ENCODE results near the gene MYBBP1A.
"Not testable (repeated sequence)": the region's sequence is repeated elsewhere in the genome, so short reads cannot be mapped to it uniquely, and the experiment has no call there.

Gene MYBBP1A

DNA sequence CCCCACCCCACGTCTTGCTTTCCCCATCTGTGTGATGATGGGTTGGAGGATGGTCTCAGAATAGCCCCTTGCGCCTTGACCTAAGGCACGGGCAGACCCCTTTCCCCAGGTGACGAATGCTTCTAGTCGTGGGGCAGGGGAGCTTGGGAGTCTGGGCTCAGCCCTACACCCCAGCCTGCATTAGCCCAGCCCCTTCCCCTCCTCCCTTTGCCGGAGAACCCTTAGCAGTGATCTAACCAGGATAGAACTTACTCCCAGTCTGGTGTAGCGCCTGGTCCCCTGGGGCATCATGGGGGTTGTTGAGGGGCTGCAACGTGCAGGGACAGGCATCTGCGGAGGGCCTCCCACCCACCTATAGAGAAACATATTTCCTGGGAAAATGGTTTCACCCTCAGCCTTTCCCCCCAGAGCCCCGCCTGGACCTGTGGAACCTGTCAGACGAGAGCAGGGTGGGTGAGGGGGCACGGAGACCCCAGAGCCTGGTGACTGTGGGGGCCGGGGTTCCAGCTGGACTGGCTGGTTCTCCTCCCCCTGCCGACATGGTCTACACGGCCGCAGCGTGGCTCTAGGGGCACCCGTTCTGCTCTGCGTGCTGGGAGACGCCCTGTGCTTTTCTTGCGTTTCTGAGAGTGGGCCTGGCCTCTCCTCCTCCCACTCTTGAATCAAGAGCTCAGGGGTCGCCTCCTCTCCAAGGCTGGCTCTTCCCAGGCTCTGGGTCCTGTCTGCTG lies 33.9 kb upstream of the MYBBP1A start:
- DNase-seq (ENCODE audit: insufficient read length, low spot score), result no peak
- FAIRE-seq, result no peak

GRCh38 chr17:4588391-4588790 lies 33.2 kb upstream of the MYBBP1A start:
- FAIRE-seq, result no peak
- no peak for DNase-seq (ENCODE audit: insufficient read length, low spot score)

DNA sequence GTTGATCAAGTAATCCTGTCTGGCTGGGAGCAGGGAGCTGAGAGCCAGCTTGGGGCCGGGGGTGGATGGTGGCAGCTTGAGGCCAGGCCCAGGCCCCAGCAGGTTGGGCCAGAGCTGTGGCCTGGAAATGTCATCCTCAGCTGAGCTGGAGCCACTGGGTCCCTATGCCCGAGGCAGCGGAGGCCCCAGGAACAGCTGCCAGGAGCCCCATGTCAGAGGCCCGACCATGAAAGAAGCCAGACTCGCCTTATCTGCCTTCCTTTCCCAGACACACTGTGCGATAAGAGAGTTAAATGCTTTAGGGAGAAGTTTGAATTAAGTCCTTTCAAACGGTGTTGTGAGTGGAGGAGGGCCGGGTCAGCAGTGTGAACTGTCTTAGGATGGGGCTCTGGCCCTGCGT lies 32.6 kb upstream of the MYBBP1A start:
- FAIRE-seq (no peak), DNase-seq (ENCODE audit: insufficient read length, low spot score) (no peak)

- FAIRE-seq (no peak), DNase-seq (ENCODE audit: insufficient read length, low spot score) (no peak)
Measured at GRCh38 chr17:4587195-4587594, 32.0 kb upstream of the MYBBP1A start.

DNA sequence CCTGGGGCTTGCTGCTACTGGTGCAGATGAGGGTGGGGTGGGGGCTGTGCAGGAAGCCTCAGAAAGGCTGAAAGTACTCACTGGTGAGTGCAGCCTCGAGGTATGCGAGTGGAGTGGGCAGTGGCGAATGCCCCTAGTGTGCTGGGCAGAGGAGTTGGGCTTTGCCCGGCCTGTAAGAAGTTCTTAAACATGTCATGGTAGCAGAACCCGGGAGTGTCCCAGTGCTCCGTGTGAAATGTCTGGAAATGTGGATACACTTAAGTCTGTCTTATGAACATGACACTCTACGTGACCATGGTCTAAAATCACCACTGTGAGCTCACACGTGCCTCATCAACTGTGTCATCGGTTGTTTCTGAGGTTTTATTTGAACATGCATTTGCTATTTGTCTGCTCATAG lies 30.9 kb upstream of the MYBBP1A start:
- no peak for FAIRE-seq
- no peak for DNase-seq (ENCODE audit: insufficient read length, low spot score)

DNA sequence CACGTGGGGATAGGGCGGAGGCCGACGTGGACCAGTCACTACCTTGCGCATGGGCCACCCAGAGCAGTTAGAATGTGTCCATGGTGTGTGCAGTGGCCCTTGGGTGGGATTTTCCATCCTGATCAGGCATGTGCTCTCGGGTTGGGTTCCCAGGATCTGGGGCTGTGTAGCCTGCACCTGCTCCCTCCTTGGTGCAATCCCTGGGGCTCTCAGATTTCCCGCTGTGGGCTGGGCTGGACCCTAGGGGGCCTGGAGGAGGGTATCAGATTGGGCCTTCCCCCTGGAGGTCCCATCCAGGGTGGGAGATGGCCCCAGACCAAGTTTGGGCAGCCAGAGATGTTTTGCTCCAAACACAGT lies 30.4 kb upstream of the MYBBP1A start:
- DNase-seq (ENCODE audit: insufficient read length, low spot score) (no peak), FAIRE-seq (no peak)

- DNase-seq (ENCODE audit: insufficient read length, low spot score) (no peak), FAIRE-seq (no peak)
Measured at GRCh38 chr17:4584917-4585637, 29.9 kb upstream of the MYBBP1A start.

DNA sequence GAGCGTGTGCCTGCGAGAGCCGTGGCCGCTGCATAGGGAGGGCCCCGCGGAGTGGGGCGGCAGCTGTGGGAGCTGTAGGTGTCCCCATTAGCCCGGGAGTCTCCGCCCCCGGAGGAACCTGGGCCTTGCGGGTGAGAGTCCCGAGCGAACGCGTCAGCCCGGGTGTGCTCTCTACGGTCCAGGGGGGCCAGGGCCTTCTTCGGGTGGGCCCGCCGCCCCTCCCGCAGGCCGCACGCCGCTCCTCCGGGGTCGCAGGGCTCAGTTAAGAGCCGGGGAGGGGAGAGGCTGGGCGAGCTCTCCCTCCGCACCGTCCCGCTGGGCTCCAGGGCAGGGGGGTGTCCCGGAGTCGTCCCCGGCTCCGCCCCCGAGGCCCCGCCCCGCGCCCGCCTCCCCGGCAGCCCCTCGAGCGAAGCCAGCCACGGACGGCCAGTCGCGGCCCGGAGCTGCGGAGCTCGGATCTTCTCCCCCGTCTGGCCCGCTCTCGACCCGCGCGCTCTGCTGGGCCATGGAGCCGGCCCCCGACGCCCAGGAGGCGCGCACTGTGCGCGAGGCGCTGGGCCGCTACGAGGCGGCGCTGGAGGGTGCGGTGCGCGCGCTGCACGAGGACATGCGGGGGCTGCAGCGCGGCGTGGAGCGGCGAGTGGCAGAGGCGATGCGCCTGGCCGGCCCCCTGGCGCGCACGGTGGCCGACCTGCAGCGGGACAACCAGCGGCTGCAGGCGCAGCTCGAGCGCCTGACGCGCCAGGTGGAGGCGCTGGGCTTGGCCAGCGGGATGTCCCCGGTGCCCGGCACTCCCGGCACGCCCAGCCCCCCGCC lies 29.1 kb upstream of the MYBBP1A start, which contains the start of gene SMTNL2:
SMTNL2 (plus strand) TSS at position 429 of the 816 bp plus-strand sequence; CDS start at position 506, 77 bp downstream.
- DNase-seq (ENCODE audit: insufficient read length, low spot score) (no peak), FAIRE-seq (no peak)

GRCh38 chr17:4583782-4584100 lies 28.6 kb upstream of the MYBBP1A start:
- FAIRE-seq, result no peak
- no peak for DNase-seq (ENCODE audit: insufficient read length, low spot score)

- no peak for DNase-seq (ENCODE audit: insufficient read length, low spot score)
- FAIRE-seq, result no peak
Measured at GRCh38 chr17:4583206-4583605, 28.0 kb upstream of the MYBBP1A start.

DNA sequence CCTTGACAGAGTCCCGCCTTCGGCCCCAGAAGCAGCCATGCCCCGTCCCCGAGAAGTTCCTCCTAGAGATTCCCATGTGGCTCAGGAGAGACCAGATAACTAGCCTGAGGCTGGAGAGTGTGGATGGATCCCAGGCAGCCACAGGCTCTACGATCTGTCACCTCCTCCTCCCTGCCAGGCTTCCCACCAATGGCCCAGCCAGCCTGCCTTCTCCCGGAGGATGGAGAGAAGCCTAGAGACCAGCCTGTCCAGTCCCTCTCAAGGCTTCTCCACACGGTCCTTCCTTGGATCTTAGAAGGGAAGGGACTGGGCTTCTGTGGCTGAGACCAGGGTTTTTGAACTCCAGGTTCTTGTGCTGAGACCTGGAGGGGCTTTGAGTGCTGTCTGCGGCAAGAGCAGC lies 27.5 kb upstream of the MYBBP1A start:
- FAIRE-seq (no peak), DNase-seq (ENCODE audit: insufficient read length, low spot score) (no peak)

- DNase-seq (ENCODE audit: insufficient read length, low spot score) (no peak), FAIRE-seq (no peak)
Measured at GRCh38 chr17:4582101-4582501, 26.9 kb upstream of the MYBBP1A start.

GRCh38 chr17:4580291-4580690 lies 25.1 kb upstream of the MYBBP1A start:
- FAIRE-seq (no peak), DNase-seq (ENCODE audit: insufficient read length, low spot score) (no peak)

GRCh38 chr17:4579678-4580077 lies 24.5 kb upstream of the MYBBP1A start:
- no peak for FAIRE-seq
- no peak for DNase-seq (ENCODE audit: insufficient read length, low spot score)

- DNase-seq (ENCODE audit: insufficient read length, low spot score); FAIRE-seq: not testable (repeated sequence)
Measured at GRCh38 chr17:4578349-4578748, 23.2 kb upstream of the MYBBP1A start.

DNA sequence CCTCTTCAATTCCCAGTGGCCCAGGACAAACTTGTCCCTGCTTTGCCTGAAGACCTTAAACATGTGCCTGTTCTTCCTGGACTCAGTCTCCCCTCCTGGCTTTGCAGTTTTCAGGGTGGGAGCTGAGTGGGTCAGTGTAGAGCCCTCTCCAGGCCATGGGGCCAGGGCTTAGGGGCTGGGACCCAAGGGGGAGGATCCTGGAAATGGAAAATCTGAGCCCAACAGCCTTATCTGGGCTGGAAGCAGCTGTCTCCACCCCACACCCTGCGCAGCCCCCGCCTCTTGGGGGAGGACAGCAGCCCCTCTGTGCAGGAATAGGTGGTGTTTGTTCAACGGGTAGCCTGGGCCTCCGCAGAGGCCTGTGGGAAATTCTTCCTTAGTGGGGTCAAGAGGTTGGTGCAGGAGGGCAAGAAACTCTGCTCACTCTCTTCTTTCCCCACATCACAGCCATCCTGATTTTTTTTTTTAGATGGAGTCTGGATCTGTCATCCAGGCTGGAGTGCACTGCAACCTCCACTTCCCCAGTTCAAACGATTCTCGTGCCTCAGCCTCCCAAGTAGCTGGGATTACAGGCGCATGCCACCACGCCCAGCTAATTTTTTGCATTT lies 22.3 kb upstream of the MYBBP1A start:
- FAIRE-seq (no peak), DNase-seq (ENCODE audit: insufficient read length, low spot score) (no peak)

DNA sequence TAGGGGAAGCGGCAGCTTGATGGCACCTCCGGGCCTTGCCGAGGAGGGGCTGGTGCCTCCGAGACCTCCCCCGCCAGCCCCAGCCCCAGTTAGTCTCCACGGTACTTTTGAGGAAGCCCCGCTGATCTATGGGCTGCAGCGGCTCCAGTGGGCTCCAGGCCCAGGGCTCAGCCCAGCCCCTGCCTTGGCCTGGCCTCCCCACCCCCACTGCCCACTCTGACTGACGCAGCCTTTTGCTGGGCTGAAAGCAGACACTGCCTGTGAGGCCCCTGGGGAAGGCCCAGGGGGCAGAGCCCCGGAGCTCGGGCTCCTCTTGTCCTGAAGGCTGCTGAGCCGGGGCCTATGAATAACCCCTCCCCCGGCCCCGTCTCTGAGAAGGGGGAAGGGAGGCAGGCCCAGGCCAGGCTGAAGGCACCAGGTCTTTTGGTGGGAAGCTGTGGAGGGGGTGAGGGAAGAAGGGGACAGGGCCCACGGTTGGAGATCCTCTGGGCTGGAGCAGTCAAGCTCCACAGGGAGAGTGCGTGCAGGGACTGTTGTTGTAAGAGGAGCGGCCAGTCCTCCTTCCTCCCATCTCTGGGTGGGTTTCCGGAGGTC lies 21.6 kb upstream of the MYBBP1A start:
- FAIRE-seq (no peak), DNase-seq (ENCODE audit: insufficient read length, low spot score) (no peak)

DNA sequence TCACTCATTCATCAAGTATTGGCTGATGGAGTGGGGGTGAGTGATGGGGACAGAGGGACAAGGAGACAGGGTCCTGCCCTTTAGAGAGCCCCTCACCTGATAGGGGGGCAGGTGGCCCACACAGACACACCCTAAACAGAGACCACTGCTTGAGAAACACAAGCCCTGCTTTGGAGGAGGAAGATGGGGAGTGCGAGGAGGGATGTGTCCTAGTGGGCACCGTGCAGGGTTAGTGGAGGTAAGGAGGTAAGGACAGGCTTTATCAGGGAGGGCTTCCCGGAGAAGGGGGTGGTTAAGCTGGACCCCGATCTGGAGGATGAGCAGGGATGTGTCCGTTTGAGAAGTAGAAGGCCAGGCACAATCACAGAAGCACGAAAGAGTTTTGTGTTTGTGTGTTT lies 21.0 kb upstream of the MYBBP1A start:
- DNase-seq (ENCODE audit: insufficient read length, low spot score), result no peak
- FAIRE-seq, result no peak

DNA sequence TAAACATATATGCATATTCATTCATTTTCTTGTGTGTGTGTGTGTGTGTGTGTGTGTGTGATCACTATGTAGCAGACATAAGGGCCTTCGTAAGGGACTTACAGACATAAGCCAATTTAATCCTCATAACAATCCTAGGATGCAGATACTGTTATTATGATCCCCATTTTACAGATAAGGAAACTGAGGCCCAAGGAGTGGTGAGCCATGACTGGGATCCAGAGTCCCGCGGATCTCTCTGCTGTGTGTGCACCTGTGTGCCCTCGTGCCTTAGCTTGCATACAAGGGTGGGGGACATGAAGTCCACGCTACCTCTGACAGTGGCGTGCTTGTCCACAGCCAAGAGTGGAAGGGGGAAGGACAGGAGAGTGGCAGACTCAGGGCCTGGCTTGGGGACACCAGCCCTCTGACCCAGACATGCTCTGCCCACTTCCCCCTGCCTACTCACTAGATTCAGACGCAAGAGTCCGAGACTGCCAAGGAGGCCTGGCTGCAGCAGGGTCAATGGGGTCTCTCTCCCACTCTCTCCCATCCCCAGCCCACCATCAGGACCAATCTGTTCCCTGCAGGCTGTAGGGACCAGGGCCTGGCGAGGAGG lies 19.4 kb upstream of the MYBBP1A start:
- no peak for FAIRE-seq

GRCh38 chr17:4573669-4574068 lies 18.5 kb upstream of the MYBBP1A start:
- no peak for DNase-seq (ENCODE audit: insufficient read length, low spot score)
- FAIRE-seq, result no peak

More for the DNA sequence above, 19.4 kb upstream of the MYBBP1A start:
- no peak for DNase-seq (ENCODE audit: insufficient read length, low spot score)

Measured in GM19239 (cell line).